Right renal cortex interstitium (tissue), 3 donors: ENCODE data around the gene BSG. TPM values are rescaled to one million over a fixed set of nuclear protein-coding genes. Genes with fewer than 3 reads are reported as not detected.
"Not testable (repeated sequence)": the region's sequence is repeated elsewhere in the genome, so short reads cannot be mapped to it uniquely, and the experiment has no call there.

Source experiments
- DNase-seq, 3 donors: peaks; one replicate each; pipeline ENCODE4 v3.0.0-alpha.2; 2013; ENCODE audit warnings: low read depth in 3 of 3, low spot score in 2 of 3
- polyA plus RNA-seq, 3 donors: library from polyadenylated mRNA; unstranded; fragments of 120-200 nt; gene quantifications; one replicate each; pipeline ENCODE4 v1.2.1, GENCODE V29; 2013; ENCODE audit not compliant: insufficient read length in 3 of 3

BSG gene
- polyA plus RNA-seq, 3 donors: 377 to 439 (median 378) TPM

- not testable (repeated sequence) for DNase-seq
Observed at GRCh38 chr19:585146-585545, 12.8 kb downstream of the BSG start.

- DNase-seq: no peak
Observed at GRCh38 chr19:585551-586110, 13.2 kb downstream of the BSG start.

- no peak for DNase-seq
Observed at GRCh38 chr19:588093-588740, 15.8 kb downstream of the BSG start.

GRCh38 chr19:588741-589692, 16.6 kb downstream of the BSG start:
- DNase-seq: no peak

- DNase-seq: no peak
Observed at GRCh38 chr19:589693-590395, 17.4 kb downstream of the BSG start, which contains the start of gene HCN2. Gene HCN2, plus strand, starts transcription at chr19:589881. Its CDS starts 65 bp downstream, at chr19:589946.

GRCh38 chr19:590396-590745, 18.0 kb downstream of the BSG start:
- DNase-seq: no peak

- no peak for DNase-seq
Observed at GRCh38 chr19:590750-591098, 18.3 kb downstream of the BSG start.

GRCh38 chr19:591099-591958, 18.9 kb downstream of the BSG start:
- DNase-seq: no peak

- no peak for DNase-seq
Observed at GRCh38 chr19:592101-592500, 19.7 kb downstream of the BSG start.

- DNase-seq: no peak
Observed at GRCh38 chr19:593055-593454, 20.7 kb downstream of the BSG start.

GRCh38 chr19:593505-593904, 21.1 kb downstream of the BSG start:
- no peak for DNase-seq

GRCh38 chr19:594265-594870, 22.0 kb downstream of the BSG start:
- DNase-seq: no peak

- no peak for DNase-seq
Observed at GRCh38 chr19:595326-596262, 23.2 kb downstream of the BSG start.

GRCh38 chr19:596263-596655, 23.9 kb downstream of the BSG start:
- DNase-seq: no peak

- DNase-seq: no peak
Observed at GRCh38 chr19:597406-598315, 25.3 kb downstream of the BSG start.

- no peak for DNase-seq
Observed at GRCh38 chr19:601310-601709, 28.9 kb downstream of the BSG start.

GRCh38 chr19:601790-602189, 29.4 kb downstream of the BSG start:
- no peak for DNase-seq
